Stimulated activated naive B cell treated with anti-CD40 and anti-IgM and Interleukin-4, amounts not matched to agents 10 μg/mL and 1 μg/mL and 100 μg/mL, for 72 hours (primary cell): ENCODE data around the gene HHIP.
"Not testable (repeated sequence)": the region's sequence is repeated elsewhere in the genome, so short reads cannot be mapped to it uniquely, and the experiment has no call there.

Experiments used
- ATAC-seq, 2 donors: fragments of 150-1000 bp; cut with Tn5 transposase; replicated peaks; 2 replicates each; pipeline ENCODE4 v1.10.0; 2021; ENCODE audit warnings: moderate library complexity in 1 of 2
- DNase-seq: peaks from one replicate; pipeline ENCODE4 v3.0.0; 2021
- H3K27ac Mint-ChIP-seq: one replicate; pipeline ENCODE4 v1.8.0; 2022; ENCODE audit warnings: mild to moderate bottlenecking, mixed read lengths
- H3K27me3 Mint-ChIP-seq, 2 donors: one replicate each; pipeline ENCODE4 v1.8.0; 2022; ENCODE audit warnings: mixed read lengths in 2 of 2
- H3K36me3 Mint-ChIP-seq, 2 donors: one replicate each; pipeline ENCODE4 v1.8.0; 2022; ENCODE audit warnings: mixed read lengths in 2 of 2, mild to moderate bottlenecking in 1 of 2
- H3K4me1 Mint-ChIP-seq, 2 donors: one replicate each; pipeline ENCODE4 v1.8.0; 2022; ENCODE audit warnings: mixed read lengths in 2 of 2, mild to moderate bottlenecking in 1 of 2
- H3K4me3 Mint-ChIP-seq, 2 donors: one replicate each; pipeline ENCODE4 v1.8.0; 2022; ENCODE audit warnings: mild to moderate bottlenecking in 2 of 2, mixed read lengths in 2 of 2, moderate library complexity in 1 of 2
- H3K9me3 Mint-ChIP-seq, 2 donors: one replicate each; pipeline ENCODE4 v1.8.0; 2022; ENCODE audit warnings: mixed read lengths in 2 of 2, mild to moderate bottlenecking in 1 of 2

The HHIP gene

GRCh38 chr4:144733566-144733965 lies 87.6 kb downstream of the HHIP start:
- DNase-seq (no peak), ATAC-seq (no peak)
- H3K9me3 Mint-ChIP-seq = no peaks in the 10 kb centered on the region
- no peak overlapping the region for H3K27ac Mint-ChIP-seq
- no peaks in the 10 kb centered on the region for H3K4me1 Mint-ChIP-seq
- no peak overlapping the region for H3K4me3 Mint-ChIP-seq
- no peaks in the 10 kb centered on the region for H3K36me3 Mint-ChIP-seq
- no peaks in the 10 kb centered on the region for H3K27me3 Mint-ChIP-seq

- H3K27me3 Mint-ChIP-seq = no peaks in the 10 kb centered on the region
- H3K4me3 Mint-ChIP-seq = no peak overlapping the region
- H3K4me1 Mint-ChIP-seq = no peaks in the 10 kb centered on the region
- DNase-seq (no peak), ATAC-seq (no peak)
- no peaks in the 10 kb centered on the region for H3K9me3 Mint-ChIP-seq
- H3K27ac Mint-ChIP-seq = no peak overlapping the region
- H3K36me3 Mint-ChIP-seq = no peaks in the 10 kb centered on the region
Measured at GRCh38 chr4:144734522-144734921, 88.6 kb downstream of the HHIP start.

- H3K4me1 Mint-ChIP-seq = no peaks in the 10 kb centered on the region
- no peak overlapping the region for H3K4me3 Mint-ChIP-seq
- H3K27me3 Mint-ChIP-seq = no peaks in the 10 kb centered on the region
- H3K36me3 Mint-ChIP-seq = no peaks in the 10 kb centered on the region
- ATAC-seq (no peak), DNase-seq (no peak)
- no peaks in the 10 kb centered on the region for H3K9me3 Mint-ChIP-seq
- no peak overlapping the region for H3K27ac Mint-ChIP-seq
Measured at GRCh38 chr4:144738649-144739048, 92.7 kb downstream of the HHIP start.

- Mint-ChIP-seq H3K27me3 (no peaks in the 10 kb centered on the region), H3K36me3 (no peaks in the 10 kb centered on the region), H3K4me1 (no peaks in the 10 kb centered on the region), H3K9me3 (no peaks in the 10 kb centered on the region), H3K4me3 (no peak overlapping the region), H3K27ac (no peak overlapping the region)
- no peak for ATAC-seq
- no peak for DNase-seq
Measured at GRCh38 chr4:144739511-144740033, 93.6 kb downstream of the HHIP start.

- no peaks in the 10 kb centered on the region for H3K27me3 Mint-ChIP-seq
- H3K4me1 Mint-ChIP-seq = no peaks in the 10 kb centered on the region
- H3K36me3 Mint-ChIP-seq = no peaks in the 10 kb centered on the region
- no peak overlapping the region for H3K27ac Mint-ChIP-seq
- H3K9me3 Mint-ChIP-seq = no peaks in the 10 kb centered on the region
- H3K4me3 Mint-ChIP-seq = no peak overlapping the region
- DNase-seq = no peak
- ATAC-seq = no peak
Measured at GRCh38 chr4:144740316-144740715, 94.4 kb downstream of the HHIP start.

GRCh38 chr4:144748814-144749555 lies 103.0 kb downstream of the HHIP start:
- Mint-ChIP-seq H3K27ac (no peak overlapping the region), H3K4me3 (no peak overlapping the region), H3K9me3 (no peaks in the 10 kb centered on the region), H3K36me3 (no peaks in the 10 kb centered on the region), H3K27me3 (no peaks in the 10 kb centered on the region), H3K4me1 (no peaks in the 10 kb centered on the region)
- DNase-seq = no peak
- ATAC-seq = no peak

- H3K9me3 Mint-ChIP-seq = no peaks in the 10 kb centered on the region
- no peaks in the 10 kb centered on the region for H3K36me3 Mint-ChIP-seq
- no peaks in the 10 kb centered on the region for H3K27me3 Mint-ChIP-seq
- H3K4me1 Mint-ChIP-seq = no peaks in the 10 kb centered on the region
- ATAC-seq (no peak), DNase-seq (no peak)
- H3K4me3 Mint-ChIP-seq = no peak overlapping the region
- no peak overlapping the region for H3K27ac Mint-ChIP-seq
Measured at GRCh38 chr4:144750348-144750747, 104.4 kb downstream of the HHIP start.

DNA sequence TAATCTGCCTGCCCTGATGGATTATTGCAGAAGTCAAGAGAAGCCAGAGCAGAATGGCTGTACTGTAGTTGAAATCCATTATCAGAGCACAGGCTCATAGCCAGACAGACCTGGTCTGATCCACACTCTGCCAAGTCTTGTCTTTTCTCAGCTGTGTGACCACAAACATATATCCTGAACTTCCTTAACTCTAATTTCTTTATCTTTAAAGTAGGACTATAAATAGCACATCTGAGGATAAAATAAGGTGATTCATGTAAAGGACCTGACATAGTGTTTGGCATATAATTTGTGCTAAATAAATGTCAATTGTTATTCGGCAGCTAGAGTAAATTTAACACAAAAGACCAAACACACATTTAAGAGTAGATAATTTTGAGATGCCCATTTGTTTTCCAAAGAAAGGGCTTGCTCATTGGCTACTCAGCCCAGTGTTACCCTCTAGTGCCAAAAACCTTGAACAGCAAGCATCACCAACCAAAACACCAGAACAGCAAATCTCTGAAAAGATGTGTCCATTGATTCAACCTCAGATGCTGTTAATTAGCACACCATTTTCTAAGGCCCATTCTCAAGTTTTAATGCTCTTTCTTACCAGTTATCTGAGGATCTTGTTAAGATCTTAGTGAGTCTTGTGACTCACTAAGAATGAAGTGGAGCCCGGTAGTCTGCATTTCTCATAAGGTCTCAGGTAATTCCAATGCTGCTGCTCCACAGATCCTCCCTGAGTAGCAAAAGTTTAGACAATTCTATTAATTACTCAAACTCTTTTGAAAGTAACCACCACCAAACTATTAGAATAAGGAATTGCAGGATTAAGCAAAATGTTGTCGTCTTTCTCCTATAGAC lies 108.8 kb downstream of the HHIP start:
- Mint-ChIP-seq H3K4me1 (no peaks in the 10 kb centered on the region), H3K9me3 (no peaks in the 10 kb centered on the region), H3K36me3 (no peaks in the 10 kb centered on the region), H3K4me3 (no peak overlapping the region), H3K27ac (no peak overlapping the region), H3K27me3 (peaks cover 0 to 6% of the 10 kb centered on the region in 2 donors)
- DNase-seq = no peak
- ATAC-seq = no peak

GRCh38 chr4:144757969-144758368 lies 112.0 kb downstream of the HHIP start:
- Mint-ChIP-seq H3K4me3 (no peak overlapping the region), H3K27me3 (peaks cover 0 to 6% of the 10 kb centered on the region in 2 donors), H3K4me1 (no peaks in the 10 kb centered on the region), H3K36me3 (no peaks in the 10 kb centered on the region), H3K27ac (no peak overlapping the region), H3K9me3 (peaks cover 1 to 3% of the 10 kb centered on the region in 2 donors)
- ATAC-seq (no peak), DNase-seq (no peak)

DNA sequence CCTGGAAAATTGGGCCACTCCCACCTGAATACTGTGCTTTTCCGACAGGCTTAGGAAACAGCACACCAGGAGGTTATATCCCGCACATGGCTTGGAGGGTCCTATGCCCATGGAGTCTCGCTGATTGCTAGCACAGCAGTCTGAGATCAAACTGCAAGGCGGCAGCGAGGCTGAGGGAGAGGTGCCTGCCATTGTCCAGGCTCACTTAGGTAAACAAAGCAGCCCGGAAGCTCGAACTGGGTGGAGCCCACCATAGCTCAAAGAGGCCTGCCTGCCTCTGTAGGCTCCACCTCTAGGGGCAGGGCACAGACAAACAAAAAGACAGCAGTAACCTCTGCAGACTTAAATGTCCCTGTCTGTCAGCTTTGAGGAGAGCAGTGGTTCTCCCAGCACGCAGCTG lies 122.9 kb downstream of the HHIP start:
- not testable (repeated sequence) for H3K9me3 Mint-ChIP-seq, ATAC-seq, H3K27me3 Mint-ChIP-seq, H3K27ac Mint-ChIP-seq, DNase-seq, H3K4me1 Mint-ChIP-seq, H3K36me3 Mint-ChIP-seq, H3K4me3 Mint-ChIP-seq

DNA sequence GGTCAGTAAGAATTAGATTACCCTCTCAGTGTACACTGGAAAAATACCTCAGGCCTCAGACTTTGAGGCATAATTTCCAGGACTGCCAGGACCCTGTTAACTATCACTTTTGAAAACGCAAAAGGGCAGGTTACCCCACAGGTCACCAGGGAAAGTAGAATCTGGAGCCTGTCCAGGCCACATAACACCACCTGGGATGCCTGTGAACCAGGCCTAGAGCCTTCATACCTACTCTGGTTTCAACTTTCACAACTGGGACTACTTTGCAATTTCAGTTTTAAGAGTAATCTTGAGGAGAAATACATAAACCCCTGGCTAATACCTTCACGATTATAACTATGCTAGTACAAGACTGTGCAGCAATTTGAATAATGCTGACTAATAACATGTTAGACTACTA lies 132.4 kb downstream of the HHIP start:
- DNase-seq (no peak), ATAC-seq (no peak)
- no peaks in the 10 kb centered on the region for H3K4me1 Mint-ChIP-seq
- no peak overlapping the region for H3K4me3 Mint-ChIP-seq
- no peaks in the 10 kb centered on the region for H3K27me3 Mint-ChIP-seq
- no peak overlapping the region for H3K27ac Mint-ChIP-seq
- H3K9me3 Mint-ChIP-seq = peaks cover 5 to 8% of the 10 kb centered on the region in 2 donors
- H3K36me3 Mint-ChIP-seq = peaks cover 0 to 1% of the 10 kb centered on the region in 2 donors

DNA sequence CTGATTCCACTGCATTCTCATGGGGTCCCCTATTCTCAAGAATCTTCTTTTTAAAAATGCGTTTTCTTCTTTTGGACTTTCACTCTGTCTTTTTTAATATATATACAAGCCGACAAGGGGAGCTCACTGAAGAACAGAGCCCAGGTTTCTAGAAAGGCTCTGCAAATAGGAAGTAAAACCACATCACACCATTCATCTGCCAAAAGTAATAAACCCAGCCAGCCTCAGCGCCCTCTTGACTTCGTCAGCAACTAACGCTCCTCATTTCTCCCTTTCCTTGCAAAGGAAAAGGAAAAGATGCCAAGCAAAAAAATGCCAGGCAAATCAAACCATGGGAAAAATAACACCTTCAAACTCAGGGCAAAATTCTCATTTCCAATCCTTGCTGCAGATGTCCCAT lies 136.4 kb downstream of the HHIP start:
- Mint-ChIP-seq H3K9me3 (peaks cover 0 to under 1% of the 10 kb centered on the region in 2 donors), H3K27me3 (no peaks in the 10 kb centered on the region), H3K4me3 (no peak overlapping the region), H3K4me1 (peaks cover 0 to 4% of the 10 kb centered on the region in 2 donors), H3K27ac (no peak overlapping the region), H3K36me3 (no peaks in the 10 kb centered on the region)
- no peak for DNase-seq
- ATAC-seq = no peak

DNA sequence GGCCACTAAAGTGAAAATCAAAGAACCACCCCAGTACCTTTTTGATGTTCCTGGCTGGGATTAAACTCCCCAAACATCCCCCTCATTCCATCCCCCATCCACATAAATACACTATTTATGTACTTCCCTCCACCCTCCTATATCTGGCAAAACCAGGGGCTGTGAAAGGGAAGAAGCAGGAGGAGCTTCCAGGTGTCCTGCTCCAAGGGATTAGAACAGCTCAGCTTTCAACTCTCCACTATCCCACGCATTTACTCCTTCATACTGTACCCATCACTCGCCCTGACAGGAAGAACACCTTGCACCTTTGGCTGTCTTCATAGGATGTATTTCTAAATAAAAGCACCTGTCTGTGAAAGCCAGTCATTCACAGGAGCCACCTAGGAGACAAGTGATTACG lies 140.0 kb downstream of the HHIP start:
- H3K27me3 Mint-ChIP-seq = no peaks in the 10 kb centered on the region
- no peaks in the 10 kb centered on the region for H3K36me3 Mint-ChIP-seq
- no peak overlapping the region for H3K4me3 Mint-ChIP-seq
- DNase-seq (no peak), ATAC-seq (no peak)
- no peaks in the 10 kb centered on the region for H3K9me3 Mint-ChIP-seq
- no peak overlapping the region for H3K27ac Mint-ChIP-seq
- H3K4me1 Mint-ChIP-seq = peaks cover 0 to 7% of the 10 kb centered on the region in 2 donors

- H3K27ac Mint-ChIP-seq = no peak overlapping the region
- ATAC-seq (peak; percentile 38 to 45), DNase-seq (no peak)
- no peaks in the 10 kb centered on the region for H3K9me3 Mint-ChIP-seq
- no peak overlapping the region for H3K4me3 Mint-ChIP-seq
- H3K27me3 Mint-ChIP-seq = peaks cover 0 to 1% of the 10 kb centered on the region in 2 donors
- H3K36me3 Mint-ChIP-seq = no peaks in the 10 kb centered on the region
- peaks cover 0 to 7% of the 10 kb centered on the region in 2 donors for H3K4me1 Mint-ChIP-seq
Measured at GRCh38 chr4:144787365-144788258, 141.7 kb downstream of the HHIP start.
